NCI-H1092 (cell line): Measurements from ENCODE around the gene ATP9B.

Experiments used
- DNase-seq: peaks from one replicate; lab custom pipeline; 2025; lab: John Stamatoyannopoulos, UW

The ATP9B gene

DNA sequence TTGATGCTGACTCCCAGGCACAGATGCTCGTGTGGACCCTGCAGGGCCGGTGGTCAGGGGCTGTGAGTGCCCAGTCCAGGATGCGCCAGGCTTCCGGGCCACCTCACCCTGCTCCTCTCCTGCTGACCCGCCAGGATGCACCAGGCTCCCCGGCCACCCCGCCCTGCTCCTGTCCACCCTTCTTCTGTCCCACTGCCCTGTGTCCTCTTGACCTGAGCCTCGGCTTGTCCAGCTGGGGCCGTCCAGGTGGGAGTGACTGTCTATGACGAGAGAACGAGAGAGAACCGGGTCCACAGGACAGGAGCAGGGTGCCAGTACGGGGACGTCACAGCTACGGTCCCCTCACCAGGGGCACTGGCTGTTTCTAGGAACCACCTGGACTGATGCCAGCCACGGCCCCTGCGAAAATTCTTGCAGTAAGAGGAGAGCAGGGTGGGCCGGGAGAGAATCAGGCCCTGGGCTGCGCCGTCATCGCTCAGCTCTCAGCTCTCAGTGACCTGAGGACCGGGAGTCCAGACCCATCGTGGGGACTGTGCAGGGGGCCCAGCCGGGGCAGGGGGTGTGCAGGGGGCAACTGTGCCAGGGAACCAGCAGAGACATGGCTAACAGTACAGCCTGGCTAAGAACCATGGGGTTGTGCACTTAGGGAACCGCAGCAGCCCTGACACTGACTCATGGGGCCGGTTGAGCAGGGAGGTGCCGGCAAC lies 313.6 kb downstream of the ATP9B start:
- DNase-seq = no peak

DNA sequence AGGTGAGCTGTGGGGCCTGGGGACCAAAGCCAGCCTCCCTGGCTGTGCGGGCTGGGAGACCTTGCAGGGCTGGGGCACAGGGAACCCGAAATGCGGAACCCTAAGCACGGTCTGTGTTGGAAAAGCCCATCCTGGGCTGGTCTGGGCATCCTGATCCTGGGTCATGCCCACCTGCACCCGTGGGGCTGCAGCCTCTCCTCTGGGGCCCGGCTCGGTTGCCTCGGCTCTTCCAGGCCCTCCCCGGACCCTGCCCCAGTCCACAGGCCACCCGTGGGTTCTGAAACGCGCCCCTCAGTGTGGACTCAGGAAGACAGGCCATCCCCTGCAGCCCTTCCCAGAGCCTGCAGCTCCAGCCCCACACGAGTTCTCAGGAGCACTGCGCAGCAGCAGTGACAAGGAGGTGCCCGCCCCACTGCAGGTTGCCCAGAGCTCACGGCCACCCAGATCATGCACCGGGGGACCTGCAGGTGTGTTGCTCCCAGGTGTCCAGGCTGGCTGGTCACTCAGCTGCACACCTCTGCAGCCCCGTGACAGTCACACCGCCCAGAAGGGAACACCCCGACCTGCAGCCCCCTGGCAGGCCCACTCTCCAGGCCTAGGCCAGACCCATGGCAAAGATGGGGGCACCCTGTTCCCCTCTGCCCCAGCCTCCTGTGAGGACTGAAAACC lies 314.3 kb downstream of the ATP9B start:
- DNase-seq = no peak

DNA sequence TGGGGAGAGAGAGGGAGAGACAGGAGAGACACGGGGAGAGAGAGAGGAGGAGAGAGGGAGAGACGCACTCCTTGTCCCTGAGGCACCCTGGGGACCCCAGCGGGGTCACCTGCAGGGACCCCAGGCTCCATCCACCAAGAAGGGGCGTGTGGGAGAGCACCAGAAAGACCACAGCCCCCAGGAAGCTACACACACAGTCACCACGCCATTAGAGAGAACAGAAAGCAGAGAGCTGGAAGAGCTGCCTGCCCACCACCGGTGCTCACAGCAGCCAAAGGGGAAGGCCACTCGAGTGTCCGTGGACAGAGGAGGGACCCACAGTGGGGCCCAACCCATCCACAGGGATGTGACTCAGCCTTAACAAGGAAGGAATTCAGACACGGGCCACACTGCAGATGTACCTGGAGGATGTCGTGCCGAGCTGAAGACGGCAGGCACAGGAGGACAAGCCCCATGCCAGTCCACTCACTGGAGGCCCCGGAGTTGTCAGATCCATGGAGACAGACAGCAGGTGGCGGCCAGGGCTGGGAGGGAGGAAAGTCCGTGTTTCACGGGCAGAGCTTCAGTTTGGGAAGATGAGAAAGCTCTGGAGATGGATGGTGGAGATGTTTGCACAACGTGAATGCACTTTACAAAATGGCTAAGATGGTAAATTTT lies 315.1 kb downstream of the ATP9B start:
- peak; percentile 41 for DNase-seq

DNA sequence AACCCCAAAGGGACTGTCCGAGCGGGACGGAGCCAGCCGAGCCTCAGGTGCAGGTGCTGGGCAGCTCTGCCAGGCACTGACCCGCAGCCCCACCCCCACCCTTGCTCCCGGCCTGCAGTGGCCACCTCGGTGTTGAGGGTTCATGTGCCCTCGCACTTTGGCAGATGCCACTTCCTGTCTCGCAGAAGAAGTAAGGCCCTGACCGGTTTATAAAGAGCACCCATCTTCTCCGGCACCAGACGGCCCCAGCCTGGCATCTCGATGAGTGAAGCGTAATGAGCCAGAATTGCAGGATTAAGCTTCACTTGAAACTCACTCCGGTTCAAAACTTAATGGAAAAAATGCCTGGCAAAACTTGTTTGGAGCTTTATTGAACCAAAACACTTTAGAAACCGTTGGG lies 315.6 kb downstream of the ATP9B start:
- DNase-seq = no peak

DNA sequence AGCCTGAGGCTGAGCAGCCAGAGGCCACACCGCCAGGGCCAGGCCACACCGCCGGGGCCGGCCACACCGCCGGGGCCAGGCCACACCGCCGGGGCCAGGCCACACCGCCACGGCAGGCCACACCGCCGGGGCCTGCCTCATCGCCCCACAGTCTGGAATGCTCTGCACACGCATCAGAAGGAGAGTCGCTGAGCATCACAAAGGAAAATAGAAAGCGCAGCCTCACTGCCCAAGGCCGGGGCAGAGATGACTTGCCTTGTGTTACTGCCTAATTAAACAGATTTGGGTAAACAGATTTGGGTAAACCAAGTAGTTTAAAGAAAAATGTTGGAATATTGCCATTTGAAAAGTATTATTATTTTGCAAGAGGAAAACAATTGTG lies 316.1 kb downstream of the ATP9B start:
- no peak for DNase-seq

DNA sequence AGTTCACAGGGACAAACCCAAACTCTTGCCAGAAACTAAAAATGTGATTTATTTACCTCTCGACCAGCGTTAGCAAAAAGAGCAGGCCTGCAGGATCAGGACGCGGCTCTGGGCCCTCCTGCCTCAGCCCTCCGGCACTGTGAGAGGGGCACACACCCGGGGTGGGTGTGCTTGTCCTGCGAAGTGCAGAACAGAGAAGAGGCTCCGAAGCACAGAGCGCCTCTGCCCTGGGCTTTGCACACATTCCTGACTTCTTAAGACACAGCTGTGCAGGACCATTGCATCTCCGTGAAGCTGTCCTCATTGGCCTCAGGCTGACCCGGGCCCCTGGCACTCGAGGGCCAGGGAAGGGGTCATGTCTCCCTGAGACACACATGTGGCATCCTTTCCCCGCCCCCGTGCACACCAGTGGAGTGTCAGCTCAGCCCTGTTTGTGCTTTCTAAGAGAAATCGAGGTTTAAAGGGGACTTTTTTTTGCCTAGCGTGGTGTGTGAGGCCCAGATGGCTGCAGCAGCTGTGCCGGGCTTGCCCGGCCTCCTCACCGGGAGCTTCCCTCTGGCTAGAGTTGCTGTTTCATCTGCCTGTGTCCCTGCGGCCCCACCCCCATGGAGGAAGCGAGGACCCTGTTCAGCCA lies 316.6 kb downstream of the ATP9B start:
- DNase-seq = no peak

DNA sequence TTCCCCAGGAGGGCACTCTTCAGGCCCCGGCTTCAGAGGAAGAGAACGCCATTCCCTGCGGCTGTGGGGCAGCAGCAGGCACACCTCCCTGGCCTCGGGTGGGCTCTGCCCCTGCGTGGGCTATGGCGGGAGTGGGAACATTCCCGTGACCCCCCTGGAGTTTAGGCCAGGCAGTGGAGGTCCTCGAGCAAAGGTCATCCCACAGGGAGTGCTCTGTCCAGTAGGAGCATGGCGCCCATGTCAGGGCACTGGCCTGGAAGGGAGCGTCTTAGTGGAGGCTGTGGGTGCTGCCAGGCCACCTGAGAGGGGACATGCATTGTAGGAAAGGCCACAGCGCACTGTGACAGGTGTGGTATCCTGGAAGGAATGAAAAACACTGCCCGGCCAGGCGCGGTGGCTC lies 317.4 kb downstream of the ATP9B start:
- no peak for DNase-seq

DNA sequence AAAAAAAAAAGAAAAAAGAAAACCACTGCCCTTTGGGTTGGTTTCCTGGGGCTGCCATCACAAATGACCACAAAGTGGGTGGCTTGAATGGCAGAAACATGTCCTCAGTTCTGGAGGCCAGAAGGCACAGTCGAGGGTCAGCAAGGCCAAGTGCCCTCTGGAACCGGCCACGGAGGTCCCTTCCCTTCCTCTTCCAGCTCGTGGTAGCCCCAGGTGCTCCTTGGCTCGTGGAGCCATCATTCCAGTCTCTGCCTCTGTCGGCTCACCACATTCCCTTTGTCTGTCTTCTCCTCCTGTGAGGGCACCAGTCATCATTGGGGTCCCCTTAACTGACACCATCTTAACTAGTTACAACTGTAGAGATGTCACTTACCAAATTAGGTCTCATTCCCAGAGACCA lies 318.0 kb downstream of the ATP9B start:
- no peak for DNase-seq

DNA sequence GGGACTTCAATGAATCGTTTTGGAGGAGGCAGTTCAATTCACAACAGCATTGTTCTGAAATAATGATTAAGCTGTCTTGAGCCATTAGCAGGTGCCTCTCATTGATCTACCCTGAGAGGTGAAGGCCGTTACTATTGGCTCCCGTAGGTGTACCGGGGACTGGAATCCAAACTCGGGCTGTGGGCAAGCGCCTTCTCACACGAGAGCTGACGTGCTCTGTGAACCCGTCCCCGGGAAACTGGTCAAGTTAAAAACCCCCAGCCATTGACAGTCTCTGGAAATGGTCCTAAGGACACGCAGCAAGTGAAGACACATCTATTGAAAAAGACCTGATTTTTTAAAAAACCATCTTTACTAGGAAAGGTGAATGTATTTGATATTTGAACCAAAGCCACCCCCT lies 318.4 kb downstream of the ATP9B start:
- no peak for DNase-seq

DNA sequence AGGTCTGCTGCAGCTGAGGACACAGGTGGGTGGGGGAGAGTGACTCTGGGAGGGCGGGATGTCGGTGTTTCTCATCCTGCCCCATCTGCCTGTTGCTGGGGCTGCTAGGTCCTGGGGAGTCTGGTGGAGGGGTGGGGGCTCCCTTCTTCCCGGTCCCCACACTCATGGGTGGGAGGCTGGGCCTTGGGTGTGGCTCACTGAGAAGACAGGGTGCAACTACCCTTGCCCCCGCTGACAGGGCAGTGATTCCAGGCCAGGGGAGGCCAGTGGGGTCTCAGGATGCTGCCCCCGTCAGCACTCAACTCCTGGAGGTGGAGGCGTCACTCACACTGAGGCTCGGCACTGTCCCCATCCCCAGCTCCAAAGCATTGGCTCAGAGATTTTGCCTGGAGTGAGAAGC lies 318.8 kb downstream of the ATP9B start:
- no peak for DNase-seq

DNA sequence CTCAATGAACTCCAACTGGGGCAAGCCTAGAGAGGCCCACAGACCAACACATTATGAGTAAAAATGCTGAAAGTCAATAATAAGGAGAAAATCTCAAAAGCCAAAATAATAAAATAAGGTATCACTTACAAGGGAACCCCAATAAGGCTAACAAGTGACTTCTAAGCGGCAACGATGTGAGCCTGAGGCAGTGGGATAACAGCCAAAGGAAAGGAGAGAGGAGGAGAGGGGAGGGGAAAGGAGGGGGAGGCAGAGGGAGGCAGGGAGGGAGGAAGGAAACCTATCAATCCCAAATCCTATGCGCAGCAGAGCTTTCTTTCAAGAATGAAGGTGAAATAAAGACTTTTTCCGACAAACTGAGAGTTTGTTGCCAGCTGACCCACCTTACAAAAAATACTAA lies 320.5 kb downstream of the ATP9B start:
- DNase-seq = no peak

DNA sequence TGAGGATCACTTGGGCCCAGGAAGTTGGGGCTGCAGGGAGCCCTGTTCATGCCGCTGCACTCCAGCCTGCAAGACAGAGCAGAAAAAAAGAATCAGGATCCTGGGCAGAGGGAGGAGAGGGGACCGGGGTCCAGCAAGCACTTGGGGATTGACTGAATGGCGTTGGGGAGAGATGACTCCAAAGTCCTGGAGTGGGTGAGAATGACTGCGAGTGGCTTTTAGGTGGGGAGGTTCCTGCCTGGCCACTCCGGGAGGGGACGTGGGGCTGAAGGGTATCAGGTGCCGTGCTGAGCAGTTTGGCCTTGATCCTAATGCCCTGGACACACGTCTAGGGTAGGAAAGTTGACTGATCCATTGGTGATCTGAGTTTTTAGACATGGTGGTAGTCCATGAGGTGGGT lies 323.0 kb downstream of the ATP9B start:
- DNase-seq = no peak

DNA sequence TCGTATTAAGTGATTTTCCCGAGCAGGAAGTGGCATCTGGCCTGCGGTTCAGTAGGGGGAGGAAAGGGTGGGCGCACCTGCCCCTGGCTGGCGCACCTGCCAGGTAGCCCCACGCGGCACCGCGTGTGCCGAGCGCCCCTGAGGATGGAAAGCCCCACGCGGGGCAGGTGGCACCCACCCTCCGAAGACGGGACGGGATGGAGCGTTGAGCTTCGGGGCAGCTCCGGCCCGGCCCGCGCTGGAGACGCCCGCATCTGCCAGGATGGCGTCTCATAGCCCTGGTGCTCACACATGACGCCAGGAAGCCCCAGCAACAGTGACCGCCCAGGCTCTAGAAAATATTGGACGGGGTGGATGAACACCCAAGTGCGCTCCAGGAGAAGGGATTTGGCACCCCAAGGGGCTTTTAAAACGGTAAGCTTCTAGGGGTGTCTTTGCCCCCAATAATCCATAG lies 324.0 kb downstream of the ATP9B start:
- DNase-seq = no peak

DNA sequence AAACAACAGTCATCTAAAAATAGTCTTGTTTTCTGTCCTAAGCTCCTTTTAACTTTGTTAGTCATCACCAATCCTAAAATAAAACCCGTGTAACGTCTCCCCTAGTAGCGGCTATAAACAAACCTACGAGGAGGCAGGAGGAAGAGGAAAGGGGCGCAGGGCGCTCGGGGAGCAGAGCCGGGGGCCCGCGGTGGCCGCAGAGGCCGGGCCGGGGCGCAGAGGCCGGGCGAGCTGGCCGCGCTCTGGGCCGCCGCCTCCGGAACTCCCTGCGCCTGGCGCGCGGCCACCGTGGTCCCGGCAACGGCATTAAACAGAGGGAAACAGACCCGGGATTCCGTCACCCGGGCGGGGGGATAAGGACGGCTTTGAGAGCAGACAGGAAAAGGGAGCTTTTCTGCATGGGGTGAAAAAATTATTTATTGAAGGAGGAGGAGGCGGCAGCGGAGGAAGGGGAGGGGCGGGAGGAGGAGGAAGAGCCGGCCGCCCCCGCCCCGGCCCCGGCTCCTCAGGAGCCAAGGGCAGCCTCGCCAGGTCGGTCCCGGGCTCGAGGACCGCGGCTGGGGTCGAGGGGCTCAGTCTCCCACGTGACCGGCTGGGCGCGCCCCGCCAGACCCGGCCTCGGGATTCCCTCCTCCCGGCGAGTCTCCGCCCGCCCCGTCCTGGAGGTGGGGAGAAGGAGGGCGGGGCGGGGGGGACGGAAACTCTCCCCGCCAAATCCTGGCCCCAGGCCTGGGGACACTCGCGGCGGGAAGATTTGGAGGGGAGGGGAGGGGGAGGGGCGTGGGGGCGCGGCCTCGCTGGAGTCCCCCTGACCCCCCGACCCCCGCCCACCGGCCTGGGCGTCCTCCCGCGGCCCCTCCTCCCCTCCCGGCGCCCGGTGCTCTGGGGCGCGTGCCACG lies 324.7 kb downstream of the ATP9B start:
- DNase-seq = peak; percentile 60

DNA sequence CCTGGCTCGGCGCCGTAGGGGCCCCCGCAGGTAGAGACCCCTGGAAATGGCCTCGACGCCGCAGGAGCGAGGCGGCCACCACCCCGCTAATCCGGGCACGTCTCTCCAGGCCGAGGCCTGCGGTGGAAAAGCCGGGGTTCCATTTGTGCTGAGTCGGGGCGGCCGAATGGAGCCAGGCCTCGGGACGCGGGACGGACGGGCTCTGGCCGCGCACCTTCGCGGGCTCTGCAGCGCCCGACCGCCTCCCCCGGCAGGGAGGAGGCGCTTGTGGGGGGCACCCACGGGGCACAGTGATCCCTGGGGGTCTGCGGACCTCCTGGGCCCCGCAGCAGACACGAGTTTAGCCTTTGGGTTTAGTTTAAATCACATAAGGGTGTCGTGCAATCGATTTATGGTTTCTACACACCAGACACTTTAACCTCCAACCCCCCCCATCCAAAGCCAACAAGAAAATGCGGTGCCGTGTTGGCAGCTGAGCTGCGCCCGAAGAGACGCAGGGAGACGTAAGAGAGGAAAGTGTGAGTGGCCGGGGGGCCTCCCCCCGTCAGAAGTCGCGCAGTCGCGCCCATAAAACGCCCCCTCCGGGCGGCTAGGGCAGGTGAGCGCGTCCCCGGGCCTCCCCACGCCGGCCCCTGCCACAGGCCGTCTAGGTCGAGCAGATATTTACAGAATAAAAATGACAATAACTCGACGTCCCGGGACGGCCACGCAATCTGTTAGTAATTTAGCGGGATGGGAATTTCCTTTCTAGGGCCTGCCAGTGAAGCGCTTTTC lies 325.5 kb downstream of the ATP9B start:
- no peak for DNase-seq

DNA sequence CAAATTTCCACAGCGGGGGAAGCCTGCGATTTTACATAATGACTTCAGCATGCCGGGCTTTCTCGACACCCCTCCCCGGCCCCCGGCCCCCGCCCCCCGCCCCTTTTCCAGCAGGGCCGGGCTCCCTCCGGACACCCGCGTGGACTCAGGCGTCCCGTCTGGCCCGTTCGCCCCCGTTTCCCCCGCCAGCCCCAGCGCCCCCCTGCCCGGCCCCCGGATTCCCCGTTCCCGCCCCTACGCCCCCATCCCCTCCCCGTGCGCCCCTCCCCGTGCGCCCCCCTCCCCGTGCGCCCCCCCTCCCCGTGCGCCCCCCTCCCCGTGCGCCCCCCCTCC lies 326.1 kb downstream of the ATP9B start:
- DNase-seq = no peak

DNA sequence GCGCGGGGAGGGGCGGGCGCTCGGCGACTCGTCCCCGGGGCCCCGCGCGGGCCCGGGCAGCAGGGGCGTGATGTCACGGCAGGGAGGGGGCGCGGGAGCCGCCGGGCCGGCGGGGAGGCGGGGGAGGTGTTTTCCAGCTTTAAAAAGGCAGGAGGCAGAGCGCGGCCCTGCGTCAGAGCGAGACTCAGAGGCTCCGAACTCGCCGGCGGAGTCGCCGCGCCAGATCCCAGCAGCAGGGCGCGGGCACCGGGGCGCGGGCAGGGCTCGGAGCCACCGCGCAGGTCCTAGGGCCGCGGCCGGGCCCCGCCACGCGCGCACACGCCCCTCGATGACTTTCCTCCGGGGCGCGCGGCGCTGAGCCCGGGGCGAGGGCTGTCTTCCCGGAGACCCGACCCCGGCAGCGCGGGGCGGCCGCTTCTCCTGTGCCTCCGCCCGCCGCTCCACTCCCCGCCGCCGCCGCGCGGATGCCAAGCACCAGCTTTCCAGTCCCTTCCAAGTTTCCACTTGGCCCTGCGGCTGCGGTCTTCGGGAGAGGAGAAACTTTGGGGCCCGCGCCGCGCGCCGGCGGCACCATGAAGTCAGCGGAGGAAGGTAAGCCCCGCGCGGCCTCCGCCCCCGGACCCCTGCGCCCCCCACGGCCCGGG lies 326.7 kb downstream of the ATP9B start, which contains the start of gene NFATC1:
Gene NFATC1, plus strand, starts transcription at position 170 of the 644 bp plus-strand sequence. Its CDS starts 295 bp downstream, at position 465.
- DNase-seq = no peak

DNA sequence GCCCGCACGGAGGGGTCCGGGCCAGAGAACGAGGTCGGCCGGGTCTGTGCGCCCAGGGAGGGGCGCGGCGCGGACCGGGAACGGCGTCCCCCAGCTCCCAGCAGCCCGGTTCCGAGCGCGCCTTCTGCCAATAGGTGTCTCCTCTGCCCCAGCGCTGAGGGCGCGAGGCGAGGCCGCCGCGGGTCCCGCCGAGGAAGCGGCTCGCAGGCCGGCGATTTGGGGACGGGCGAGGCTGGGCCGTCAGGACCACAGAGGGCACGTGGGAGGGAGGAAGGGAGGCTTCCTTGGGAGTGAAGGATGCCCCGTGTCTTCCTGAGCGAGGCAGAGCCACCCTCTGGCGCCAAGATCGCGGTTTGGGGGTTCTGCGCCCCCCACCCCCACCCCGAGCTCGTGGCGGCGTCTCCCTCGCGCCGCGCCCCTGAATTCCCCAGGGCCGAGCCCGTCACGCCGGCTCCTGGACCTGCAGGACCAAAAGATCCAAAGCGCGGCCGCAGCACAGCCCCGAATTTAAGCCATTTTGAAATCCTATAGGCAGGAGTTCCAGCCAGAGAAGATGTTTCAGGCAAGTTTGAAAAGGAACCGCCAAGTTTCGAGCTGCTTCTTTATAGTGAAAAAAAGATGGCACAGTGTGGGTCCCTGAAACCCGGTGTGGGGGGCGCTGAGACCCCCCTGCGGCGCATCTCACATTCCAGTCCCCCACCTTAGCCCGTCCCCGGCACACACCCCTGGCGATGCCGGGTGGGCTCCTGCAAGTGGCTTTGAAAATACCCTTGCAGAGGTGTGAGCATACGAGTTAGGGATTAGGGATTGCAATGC lies 327.4 kb downstream of the ATP9B start:
- DNase-seq = no peak

DNA sequence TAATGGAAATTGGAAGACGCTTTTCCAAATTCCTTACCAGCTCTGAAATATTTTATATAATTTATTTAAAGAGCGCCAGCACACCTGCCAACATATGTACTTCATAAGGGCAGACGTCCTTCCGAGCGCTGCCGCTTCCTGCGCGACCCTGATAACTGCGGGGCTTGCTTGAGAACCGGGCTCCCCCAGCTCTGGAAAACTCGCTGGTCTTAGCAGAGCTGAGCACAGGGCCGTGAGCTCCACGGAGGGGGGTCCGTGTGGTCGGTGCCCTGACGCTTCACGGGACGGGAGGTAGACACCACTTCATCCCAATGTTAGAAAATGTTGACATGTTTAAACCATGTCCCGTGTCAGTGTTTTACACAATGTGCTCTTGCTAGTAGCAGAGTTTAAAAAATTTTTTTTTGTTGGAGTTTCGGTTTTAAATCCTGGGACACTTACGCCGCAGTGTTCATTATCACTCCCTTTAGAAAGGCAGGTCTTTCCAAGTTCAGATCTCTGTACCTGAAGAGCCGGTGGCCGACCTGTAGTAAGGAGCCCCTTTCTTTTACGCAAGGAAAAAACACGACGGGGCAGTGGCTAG lies 328.1 kb downstream of the ATP9B start:
- DNase-seq = no peak
